SW480 (cell line): ENCODE measurements around the gene SEPTIN1.

ENCODE experiments used
- DNase-seq: peaks from one replicate; pipeline ENCODE4 v3.0.0-alpha.2; 2016; ENCODE audit warnings: low spot score

The SEPTIN1 gene

DNA sequence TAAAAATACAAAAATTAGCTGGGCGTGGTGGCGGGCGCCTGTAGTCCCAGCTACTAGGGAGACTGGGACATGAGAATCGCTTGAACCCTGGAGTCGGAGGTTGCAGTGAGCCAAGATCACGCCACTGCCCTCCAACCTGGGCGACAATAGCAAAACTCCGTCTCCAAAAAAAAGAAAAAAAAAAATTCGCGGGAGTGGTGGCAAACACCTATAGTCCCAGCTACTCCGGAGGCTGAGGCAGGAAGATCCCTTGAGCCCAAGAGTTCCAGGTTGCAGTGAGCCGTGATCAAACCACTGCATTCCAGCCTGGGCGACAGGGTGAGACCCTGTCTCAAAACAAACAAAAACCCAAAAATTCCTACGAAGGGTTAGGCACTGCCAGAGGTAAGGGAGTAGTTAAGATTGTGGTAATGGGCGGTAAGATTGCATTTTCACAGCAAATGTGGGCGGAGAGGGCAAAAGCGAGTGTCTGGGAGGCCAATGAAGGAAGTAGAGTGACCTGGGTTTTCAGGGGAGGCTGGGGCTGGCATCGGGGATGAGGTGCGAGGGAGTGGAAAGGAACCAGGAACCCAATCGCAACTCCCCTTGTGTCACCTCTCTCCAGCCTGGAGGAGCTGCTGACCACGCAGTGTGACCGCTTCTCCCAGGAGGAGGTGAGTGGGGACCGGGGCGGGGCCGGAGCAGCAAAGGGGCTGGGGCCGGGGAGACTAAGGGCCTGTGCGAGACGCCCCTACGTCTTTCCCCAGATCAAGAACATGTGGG, 5.1 kb downstream of the SEPTIN1 start:
- DNase-seq = no peak

DNA sequence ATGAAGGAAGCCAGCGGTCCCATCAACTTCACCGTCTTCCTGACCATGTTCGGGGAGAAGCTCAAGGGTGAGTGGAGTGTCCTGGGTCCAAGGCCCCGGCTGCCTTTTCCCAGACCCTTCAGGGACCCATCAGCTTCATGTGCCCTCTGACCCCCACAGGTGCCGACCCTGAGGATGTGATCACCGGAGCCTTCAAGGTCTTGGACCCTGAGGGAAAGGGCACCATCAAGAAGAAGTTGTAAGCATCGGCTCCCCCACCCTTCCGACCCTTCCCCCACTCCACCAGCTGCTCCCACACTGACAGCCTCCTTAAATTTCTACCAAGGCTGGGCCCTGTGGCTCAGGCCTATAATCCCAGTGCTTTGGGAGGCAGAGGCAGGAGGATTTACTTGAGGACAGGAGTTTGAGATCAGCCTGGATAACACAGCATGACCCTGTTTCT, 5.9 kb downstream of the SEPTIN1 start:
- DNase-seq = no peak

DNA sequence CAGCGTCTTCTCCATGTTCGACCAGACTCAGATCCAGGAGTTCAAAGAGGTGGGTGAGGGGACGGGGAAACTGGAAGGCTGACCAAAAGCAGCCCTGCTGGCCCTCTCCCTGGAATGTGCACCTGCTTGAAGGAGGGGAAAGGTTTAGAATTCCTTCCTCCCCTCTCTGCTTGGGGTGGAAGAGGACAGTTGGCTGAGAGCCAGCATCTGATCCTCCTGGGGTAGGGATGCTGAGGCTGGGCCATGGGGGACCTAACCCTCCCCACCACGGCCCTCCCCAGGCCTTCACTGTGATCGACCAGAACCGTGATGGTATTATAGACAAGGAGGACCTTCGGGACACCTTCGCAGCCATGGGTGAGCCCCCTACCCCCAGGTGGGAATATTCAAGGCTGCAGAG, 6.5 kb downstream of the SEPTIN1 start:
- no peak for DNase-seq

DNA sequence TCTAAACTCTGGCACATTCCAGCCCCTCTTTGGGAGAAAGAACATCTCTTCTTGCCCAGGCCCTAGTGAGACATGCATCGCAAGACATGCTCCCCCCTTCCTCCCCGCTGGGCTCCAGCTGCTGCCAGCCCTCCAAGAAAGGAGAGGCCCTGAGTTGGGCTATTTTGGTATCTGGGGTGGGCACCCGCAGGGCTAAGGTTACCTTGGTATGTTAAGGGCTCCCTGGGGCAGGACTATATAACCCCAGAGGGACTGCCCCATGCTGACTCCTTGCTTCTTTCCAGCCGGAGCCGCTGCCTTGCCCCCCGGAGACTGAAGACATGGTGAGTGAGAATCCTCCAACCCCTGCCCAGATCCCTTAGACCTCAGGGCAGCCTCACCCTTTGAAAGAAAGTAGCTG, 7.8 kb downstream of the SEPTIN1 start, which contains the start of gene MYL11:
Gene MYL11 (plus strand): TSS at position 265 of the 400 bp plus-strand sequence. CDS start 56 bp downstream, at position 321.
- DNase-seq = no peak

DNA sequence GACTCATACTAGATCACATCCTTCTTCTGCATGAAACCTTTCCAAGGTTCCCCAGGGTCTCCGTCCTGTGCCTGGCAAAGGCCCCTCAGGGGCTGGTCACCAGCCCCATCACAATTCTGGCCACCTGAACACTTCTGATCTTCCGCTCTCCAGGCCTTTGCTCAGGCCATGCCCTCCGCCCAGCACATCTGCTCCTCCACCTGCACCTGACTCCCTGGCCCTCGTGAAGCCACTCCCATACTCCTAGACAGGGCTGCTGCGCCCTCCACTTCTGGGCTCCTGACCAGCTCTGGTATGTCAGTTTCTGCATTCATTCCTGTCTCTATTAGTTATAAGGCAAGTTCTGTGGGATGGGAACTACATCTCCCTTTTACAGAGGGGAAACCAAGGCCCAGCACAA, 9.6 kb downstream of the SEPTIN1 start:
- DNase-seq = no peak

DNA sequence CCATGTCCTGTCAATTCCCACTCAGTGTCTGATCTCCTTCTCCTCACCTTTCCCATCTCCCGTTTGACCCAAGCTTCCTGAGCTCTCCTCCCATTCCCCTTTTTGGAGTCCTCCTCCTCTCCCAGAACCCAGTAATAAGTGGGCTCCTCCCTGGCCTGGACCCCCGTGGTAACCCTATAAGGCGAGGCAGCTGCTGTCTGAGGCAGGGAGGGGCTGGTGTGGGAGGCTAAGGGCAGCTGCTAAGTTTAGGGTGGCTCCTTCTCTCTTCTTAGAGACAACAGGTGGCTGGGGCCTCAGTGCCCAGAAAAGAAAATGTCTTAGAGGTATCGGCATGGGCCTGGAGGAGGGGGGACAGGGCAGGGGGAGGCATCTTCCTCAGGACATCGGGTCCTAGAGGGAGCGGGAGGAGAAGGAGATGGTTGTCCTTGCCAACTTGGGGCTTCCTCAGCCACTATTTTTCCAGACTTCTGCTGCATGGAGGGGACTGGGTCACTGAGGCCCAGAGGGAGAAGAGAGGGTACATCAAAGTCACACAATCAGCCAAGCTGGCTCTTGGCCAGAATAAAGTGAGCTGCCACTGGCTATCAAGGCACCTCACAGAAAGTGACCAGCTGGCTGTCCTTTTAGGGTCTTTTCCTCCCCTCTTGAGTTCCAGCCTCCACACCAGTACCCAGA, 10.2 kb downstream of the SEPTIN1 start:
- DNase-seq = no peak

DNA sequence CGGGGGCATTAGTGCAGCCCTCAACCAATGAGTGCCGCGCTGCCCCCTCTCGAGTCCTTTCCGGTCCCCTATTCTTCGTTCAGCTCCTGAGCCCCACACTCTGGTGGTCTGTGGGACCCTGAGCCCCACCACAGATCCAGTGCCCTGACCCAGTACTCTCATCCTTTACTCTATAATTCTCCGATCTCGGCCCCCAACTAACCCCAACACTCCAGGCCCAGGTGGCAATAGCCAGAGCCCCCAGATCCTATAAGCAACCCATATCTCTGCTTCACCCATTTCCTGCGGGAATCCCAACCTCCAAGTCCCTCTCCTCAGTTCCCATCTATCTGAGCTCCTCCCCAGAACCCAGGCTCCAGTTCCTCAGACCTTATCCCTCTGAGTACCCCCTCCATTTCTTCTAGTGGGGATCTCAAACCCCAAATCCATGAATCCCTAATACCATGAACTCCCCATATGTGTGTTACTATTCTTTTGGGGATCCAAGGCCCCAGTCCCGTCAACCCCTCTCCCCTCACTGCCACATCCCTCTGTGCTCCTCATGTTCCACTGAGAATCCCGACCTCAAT, 11.0 kb downstream of the SEPTIN1 start:
- DNase-seq = no peak

DNA sequence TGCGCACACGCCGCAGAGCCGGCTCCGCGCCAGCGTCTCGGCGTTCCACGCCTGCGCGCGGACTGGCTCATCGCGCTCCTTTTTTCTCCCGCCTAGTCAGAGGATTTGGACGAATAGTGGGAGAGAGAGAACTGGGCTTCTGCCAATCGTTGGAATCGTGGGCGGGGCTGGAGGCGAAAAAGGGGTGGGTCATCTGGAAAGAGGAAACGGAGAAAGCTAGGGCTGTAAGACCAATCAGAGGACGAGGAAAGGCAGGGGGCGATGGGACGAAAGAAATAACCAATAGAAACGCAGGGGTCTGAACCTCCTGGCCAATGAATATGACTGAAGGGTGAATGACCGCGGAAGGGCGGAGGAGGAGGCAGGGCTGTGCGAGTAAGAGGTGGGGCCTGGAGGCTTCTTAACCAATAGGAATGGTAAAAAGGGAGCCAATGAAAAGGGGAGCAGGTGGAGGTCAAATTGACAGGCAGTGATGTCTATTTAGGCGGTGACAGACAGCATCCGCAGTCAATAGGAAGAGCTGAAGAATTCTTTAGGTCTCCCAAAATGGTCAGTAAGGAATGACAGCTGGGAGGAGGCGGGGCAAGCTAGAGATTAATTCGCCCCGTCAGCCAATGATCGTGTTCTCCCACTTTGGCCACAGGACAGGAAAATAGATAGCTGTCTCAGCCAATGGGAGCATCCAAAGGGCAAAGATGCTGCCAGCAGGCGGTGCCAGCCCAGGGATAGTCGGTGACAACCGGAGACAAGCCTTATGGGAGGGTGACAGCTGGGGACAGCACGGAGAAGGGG, 11.7 kb downstream of the SEPTIN1 start, which contains the start of gene TBC1D10B:
Gene TBC1D10B (minus strand): TSS at position 39 of the 792 bp plus-strand sequence. CDS start 311 bp downstream, outside the sequence.
- DNase-seq = peak; percentile 100

DNA sequence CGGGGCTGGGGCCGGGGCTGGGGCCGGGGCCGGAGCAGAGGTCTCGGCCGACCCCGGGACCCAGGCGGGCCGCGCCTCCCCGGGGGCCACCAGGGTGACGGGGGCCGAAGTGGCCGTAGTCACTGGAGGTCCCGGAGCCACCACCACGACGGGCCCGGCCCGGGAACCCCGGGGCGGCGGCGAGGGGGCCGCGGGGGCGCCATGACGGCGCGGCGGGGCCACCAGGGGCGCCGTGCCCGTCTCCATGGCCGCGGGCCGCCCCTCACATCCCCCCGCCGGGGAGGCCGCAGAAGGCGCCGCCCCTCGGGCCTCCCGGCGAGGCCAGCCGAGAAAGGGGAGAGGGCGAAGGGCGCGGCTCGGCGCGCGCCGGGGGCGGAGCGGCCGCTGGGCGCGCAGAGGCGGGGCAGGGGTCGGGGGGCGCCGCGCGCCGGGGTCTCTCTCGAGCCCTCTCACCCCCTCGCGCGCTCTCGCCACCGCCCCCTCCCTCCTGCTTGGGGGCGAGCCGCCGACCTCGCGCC, 12.4 kb downstream of the SEPTIN1 start:
- DNase-seq = no peak

DNA sequence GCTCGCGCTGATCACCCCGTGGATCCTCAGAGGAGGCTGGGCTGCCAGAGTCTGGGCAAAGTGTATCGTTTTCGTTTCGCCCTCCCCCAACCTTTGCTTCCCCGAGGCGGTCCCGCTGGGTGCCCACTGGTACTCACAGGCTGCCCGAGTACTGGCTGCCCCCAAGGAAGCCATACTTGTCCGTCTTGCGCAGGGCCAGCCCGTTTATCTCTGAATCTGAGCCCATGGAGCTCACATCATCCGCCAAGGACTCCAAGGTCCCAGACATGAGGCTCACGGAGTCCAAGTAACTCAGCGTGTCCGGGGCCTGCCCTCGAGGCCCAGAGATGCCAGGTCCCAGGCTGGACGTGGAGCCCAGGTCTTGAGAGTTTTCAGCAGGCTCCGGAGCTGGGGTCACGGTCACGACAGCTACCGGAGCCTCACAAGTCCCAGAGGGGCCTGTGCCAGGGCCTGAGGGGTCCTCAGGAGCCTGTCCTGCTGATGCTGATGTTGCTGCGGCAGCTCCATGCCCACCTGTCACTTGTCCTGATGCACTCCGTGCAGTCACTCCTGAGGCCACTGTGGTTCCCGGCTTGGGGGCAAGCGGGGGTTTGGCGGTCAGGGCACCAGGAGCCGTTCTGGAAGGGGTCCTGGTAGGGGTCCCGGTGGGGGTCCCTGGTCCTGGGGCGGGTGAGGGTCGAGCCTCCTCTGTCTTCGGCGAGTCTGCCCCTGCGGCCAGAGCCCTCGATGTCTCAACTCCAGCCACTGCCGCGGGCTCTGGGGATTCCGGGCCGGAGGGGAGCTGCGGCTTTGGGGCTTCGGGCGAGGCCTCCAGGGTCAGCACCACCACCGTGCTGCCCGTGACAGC, 13.0 kb downstream of the SEPTIN1 start:
- no peak for DNase-seq

DNA sequence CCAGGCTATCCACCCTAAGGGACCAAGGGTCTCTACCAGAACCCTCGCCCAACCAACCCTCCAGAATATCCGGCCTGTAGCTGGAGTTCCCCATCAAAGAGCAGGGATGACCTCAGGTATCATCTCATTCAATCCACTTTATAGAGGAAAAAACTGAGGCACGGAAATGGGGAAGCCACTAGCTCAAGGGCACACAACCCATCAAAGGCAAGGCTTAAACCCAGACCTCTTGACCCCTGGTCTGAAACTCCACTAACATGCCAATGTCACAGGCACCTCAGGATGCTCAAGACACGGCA, 13.6 kb downstream of the SEPTIN1 start:
- DNase-seq = no peak

DNA sequence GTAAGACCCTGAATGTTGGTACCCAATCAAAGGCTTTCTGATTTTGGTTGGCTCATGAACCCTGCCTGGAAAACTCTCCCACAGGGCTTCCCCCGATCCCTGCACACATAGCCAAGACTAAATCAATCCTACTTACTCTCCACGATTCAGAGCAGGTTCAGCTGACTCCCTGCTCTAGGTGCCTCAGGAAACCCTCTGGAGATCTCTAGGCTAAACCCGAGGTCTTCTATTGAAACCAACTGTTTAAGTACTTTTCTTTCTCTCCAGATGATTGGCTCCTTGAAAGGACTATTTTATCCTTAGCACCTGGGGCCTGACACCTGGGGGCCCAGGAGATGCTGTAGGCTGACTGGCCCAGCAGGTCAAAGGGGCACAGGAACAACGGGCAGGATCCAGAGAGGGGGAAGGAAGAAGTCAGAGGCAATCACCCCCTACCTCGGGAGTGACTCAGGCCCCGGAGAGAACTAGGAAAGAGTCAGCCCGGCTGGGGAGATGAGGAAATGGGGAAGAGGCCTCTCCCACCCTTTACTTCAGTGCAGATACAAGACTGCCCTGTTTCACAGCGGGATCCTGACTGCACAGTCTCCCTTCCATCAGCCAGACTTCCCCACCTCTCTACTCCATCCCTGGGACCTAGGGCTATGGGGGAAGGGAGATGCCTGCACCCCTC, 14.1 kb downstream of the SEPTIN1 start:
- DNase-seq = no peak

DNA sequence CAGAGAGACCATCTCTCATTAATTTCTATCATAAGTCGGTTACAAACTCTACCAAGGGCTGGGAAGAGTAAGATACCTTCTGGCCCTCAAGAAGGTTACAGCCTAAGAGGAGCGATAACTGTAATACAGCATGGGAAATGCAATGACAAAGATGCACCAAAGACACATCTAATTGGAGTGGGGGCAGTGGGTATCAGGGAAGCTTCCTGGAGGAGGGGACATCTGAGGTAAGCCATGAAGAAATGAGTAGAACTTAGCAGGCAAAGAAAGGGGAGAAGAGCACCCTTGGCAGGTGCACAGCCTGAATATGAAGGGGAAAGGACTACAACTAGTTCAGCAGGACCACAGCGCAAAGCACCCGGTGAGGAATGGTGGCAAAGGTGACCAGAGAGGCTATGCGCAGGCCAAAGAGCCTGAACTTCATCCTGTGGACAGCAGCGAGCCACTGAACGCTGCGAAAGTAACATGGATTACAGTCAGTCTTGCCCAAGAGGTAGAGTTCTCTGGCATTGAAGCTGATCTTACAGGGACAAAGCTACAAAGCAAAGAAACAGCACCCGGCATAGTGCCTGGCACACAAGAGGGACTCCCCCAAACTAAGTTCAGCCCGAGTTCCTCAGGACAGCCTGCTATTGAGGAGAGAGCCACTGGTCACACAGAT, 14.9 kb downstream of the SEPTIN1 start:
- no peak for DNase-seq

DNA sequence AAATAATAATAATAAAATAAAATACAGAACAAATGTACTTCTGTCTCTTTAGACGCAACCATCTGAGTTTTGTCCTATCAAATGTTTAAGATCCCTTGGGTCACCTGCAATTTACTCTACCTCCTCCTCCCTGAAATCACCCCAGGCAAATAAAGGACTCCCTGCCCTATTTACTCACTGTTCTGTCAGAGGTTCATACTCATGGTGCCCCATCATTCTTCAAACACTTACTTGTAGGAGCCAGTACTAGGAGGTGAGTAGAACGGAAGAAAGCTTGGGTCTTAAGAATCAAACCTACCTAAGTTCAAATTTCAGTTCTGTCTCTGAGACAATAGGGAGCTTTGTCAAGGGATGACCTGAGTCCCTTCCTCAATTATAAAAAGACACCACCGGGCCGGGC, 15.8 kb downstream of the SEPTIN1 start:
- DNase-seq = no peak

DNA sequence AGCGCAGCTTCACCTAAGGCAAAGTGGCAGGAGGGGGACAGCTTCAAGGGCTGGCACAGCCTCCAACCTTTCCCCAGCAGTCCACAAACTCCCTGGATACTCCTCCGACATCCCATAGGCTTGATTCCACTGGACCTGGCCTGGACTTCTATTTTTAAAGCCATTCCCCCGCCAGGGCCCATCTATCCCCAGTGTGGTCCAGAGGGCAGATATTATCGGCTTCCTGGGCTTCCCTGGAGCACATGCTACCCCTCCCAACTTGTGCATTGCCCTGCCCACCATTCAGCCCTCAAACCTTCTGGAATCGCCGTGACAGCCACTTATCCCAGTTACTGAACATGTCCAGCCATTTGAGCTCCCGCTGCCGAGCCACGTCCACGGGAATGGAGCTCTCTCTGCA, 17.2 kb downstream of the SEPTIN1 start:
- no peak for DNase-seq

DNA sequence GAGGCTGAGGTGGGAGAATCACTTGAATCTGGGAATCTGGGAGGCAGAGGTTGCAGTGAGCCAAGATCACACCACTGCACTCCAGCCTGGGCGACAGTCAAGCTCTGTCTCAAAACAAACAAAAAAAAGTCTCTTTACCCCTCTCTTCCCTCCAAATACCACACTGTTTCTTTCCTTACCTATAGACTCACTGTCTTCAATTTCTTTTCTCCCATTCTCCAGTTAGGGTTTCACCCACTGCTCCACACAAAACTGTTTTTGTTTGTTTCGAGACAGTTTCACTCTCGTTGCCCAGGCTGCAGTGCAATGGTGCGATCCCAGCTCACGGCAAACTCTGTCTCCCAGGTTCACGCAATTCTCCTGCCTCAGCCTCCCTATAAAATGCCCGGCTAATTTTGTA, 21.2 kb downstream of the SEPTIN1 start:
- no peak for DNase-seq

DNA sequence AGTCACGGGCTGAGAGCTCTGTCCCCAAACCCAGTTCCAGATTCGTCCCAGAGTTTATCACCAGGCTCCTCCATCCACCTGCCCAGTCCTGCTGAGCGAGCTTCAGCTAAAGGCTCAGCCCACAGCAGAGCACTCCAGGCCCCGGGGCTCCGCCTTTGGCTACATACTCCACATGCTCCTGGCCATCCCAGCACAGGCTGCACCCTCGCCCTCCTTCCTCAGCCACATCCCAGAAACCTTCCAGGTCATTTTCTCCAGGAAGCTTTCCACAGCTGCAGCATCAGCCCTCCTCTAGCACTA, 22.5 kb downstream of the SEPTIN1 start:
- no peak for DNase-seq

DNA sequence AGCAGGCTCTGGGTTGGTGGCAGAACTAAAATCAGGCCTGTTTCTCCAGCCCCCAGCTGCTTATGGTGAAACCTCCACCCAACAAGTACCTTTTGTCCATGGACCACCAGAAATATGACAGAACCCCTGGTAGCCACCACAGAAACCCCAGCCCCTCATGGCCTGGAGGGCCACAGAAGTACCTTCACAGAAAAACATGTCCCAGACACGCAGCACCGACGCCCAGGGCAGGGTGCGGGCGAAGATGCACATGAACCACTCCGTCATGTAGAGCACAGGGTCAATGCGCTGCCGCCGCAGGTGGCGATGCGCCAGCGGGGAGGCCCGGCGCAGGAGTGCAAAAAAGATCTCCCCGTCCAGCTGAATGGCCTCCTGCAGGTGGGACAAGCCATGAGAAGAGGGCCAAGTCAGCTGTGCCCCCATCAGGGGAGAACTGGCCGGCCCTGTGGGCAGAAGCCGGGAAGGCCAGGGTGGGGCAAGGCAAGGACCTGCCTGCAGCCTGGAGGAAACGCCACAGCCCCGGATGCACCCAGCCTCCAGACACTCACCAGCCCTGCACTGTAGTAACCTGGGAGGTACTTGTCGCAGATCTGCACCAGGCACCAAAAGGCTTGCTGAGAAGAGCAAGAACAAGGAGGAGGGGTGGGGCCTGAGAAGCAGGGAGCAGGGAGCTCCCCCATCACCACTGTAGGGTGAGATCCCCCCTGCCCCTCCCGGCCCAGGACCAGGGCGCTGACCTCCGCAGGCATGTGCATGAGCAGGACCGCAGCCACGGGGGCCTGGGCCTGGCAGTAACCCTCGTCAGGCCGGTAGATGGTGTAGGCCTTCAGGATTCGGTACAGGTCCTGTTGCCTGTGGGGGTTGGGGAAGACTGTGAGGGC, 23.1 kb downstream of the SEPTIN1 start:
- no peak for DNase-seq

DNA sequence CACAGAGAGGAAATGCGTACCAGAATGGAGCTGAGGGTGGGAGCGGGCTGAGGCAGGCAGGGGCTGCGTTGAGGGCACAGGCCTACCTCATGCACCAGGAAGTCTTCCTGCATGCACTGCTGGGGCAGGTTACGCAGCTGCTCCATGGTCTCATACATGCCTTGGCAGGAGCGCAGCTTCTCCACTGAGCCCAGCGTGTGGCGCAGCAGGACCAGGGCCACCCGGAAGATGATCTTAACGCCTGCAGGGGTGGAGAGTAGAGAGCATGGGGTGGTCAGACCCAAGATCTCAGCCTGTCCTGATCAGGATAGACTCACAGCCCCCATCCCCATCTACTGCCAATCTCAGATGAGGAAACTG, 23.8 kb downstream of the SEPTIN1 start:
- no peak for DNase-seq
